ENCODE measurements around the gene PATL2.
"Not testable (repeated sequence)": the region's sequence is repeated elsewhere in the genome, so short reads cannot be mapped to it uniquely, and the experiment has no call there.

Gene PATL2

DNA sequence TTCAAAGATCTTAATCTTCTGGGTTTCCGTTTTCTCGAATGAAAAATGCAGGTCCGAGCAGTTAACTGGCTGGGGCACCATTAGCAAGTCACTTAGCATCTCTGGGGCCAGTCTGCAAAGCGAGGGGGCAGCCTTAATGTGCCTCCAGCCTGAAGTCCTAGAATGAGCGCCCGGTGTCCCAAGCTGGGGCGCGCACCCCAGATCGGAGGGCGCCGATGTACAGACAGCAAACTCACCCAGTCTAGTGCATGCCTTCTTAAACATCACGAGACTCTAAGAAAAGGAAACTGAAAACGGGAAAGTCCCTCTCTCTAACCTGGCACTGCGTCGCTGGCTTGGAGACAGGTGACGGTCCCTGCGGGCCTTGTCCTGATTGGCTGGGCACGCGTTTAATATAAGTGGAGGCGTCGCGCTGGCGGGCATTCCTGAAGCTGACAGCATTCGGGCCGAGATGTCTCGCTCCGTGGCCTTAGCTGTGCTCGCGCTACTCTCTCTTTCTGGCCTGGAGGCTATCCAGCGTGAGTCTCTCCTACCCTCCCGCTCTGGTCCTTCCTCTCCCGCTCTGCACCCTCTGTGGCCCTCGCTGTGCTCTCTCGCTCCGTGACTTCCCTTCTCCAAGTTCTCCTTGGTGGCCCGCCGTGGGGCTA lies at the start of gene PATL2, which contains the start of gene B2M:
PATL2 (minus strand) TSS at position 228 of the 647 bp plus-strand sequence. CDS start 34,833 bp downstream, outside the sequence.
B2M (plus strand) TSS at position 422 of the 647 bp plus-strand sequence; CDS start at position 452, 30 bp downstream.
- DNase-seq = peak; percentile 97

DNA sequence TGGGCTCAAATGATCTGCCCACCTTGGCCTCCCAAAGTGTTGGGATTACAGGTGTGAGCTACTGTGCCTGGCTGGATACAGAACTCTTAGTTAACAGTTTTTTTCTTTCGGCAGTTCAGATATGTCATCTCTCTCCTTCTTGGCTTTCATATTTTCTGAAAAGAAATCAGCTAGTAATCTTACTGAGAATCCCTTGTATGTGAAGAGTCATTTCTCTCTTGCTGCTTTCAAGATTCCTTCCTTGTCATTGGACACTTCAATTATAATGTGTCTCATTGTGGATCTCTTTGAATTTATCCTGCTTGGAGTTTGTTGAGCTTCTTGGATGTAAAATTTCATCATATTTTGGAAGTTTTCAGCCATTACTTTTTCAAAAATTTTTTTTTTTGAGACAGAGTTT lies 42.2 kb upstream of the PATL2 start:
- DNase-seq = no peak

DNA sequence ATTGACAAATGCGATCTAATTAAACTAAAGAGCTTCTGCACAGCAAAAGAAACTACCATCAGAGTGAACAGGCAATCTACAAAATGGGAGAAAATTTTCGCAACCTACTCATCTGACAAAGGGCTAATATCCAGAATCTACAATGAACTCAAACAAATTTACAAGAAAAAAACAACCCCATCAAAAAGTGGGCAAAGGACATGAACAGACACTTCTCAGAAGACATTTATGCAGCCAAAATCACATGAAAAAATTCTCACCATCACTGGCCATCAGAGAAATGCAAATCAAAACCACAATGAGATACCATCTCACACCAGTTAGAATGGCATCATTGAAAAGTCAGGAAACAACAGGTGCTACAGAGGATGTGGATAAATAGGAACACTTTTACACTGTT lies 32.3 kb upstream of the PATL2 start:
- not testable (repeated sequence) for DNase-seq

DNA sequence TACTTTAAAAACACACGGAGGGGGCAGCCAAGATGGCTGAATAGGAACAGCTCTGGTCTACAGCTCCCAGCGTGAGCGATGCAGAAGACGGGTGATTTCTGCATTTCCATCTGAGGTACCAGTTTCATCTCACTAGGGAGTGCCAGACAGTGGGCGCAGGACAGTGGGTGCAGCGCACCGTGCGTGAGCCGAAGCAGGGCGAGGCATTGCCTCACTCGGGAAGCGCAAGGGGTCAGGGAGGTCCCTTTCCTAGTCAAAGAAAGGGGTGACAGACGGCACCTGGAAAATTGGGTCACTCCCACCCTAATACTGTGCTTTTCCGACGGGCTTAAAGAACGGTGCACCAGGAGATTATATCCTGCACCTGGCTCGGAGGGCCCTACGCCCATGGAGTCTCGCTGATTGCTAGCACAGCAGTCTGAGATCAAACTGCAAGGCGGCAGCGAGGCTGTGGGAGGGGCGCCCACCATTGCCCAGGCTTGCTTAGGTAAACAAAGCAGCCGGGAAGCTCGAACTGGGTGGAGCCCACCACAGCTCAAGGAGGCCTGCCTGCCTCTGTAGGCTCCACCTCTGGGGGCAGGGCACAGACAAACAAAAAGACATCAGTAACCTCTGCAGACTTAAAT lies 28.2 kb upstream of the PATL2 start:
- not testable (repeated sequence) for DNase-seq

DNA sequence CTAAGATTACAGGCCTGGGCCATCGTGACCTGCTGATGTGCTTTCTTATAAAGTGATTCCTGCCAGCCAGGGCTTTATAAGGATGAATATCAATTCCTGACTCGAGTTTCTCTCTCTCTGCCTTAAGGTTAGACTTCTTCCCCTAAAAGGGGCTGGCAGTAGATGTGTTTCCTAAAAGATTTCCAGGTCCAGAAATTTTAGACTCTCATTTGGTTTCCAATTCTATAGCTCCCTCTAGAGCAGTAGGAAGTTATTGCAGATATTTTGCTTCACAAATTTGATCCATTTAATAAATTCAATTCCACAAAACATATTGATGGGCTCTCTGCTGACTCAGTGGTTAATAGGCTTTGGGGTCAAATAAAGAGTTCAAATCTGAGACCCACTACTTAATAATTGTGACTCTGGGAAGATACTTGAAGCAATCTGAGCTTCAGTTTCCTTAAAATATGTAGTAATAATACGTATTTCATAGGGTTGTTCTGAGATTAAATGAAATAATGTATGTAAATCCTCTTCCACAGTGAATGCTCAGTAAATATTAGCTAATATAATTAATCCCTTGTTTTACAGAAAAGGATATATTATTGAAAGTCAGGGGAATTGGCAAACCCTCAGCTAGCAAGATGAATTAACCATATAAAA lies 27.3 kb upstream of the PATL2 start:
- DNase-seq = no peak

DNA sequence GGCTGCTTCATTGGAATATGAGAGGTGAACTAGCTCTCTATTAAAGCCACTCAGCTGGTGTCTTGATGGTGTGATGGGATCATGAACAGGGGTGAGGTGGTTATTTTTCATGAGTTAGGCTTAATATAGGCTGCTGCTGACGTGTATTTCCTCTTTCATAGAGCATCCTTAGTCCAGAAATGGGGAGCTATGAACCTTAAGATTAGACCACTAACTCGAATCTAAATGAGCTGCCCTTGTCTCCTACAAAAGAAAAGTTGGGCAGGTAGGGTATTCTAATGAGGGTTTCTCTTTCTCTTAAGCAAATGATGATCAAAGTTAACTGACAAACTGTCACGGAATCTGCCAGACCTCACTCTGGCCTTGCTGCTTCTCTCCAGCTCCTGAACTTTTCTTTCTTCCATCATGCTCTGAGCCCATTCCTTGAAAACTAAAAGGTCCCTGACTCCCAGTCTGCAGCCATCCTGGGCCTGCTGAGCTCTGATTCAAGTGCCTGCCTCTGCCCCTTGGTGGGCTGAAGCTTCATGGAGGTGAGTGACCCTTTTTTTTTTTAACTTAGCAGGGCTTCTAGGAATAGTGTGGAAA lies 25.1 kb upstream of the PATL2 start, which contains the start of gene TRIM69:
TRIM69 (plus strand) TSS at position 348 of the 585 bp plus-strand sequence; CDS start at position 525, 177 bp downstream.
- no peak for DNase-seq

DNA sequence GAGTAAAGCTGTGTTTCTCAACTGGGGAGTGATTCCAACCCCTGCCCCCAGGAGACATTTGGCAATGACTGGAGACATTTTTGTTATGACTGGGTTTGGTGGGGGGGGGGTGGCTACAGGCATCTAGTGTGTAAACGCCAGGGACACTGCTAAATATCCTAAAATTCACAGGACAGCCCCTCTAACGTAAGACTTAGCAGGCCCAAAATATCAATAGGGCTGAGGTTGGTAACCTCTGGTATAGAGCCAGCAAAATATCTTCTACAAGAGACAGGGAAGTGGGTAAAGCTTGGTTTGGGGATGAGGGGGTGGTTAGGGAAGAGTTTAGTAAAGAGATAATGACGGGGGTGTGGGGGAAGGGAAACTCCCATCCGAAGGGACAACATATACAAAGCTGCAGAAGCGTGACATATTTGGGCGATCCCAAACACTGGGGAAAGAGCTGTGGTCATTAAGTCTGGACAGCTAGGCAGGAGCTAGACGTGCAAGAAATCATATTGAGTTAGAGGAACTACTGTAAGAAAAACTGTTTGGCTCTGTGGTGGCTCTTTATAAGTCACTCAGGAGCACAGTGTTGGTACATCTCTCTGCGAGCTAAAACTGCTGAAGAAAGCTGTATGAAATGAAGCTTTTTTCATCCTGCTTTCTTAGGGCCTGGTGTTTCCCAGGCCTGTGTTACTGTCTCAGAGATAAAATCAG lies 24.5 kb upstream of the PATL2 start:
- peak; percentile 53 for DNase-seq

DNA sequence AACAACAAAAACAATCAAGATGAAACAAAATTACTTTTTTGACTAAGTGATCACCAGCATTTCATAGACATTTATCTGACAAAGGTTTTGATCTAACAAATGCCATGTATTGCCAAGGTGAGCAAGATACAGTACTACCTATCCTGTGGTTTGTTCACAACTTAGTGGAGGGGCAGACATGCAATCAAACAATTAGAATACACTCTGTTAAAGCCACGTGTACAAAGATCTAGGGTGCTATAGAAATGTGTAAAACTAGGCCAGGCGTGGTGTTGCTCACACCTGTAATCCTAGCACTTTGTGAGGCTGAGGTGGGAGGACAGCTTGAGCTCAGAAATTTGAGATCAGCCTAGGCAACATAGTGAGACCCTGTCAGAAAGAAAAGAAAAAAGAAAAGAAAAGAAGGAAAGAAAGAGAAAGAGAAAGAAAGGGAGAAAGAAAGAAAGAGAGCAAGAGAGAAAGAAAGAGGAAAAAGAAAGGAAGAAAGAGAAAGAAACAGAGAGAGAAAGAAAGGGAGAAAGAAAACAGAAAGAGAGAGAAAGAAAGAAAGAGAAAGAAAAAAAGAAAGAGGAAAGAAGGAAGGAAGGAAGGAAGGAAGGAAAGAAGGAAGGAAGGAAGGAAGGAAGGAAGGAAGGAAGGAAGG lies 23.8 kb upstream of the PATL2 start:
- no peak for DNase-seq

DNA sequence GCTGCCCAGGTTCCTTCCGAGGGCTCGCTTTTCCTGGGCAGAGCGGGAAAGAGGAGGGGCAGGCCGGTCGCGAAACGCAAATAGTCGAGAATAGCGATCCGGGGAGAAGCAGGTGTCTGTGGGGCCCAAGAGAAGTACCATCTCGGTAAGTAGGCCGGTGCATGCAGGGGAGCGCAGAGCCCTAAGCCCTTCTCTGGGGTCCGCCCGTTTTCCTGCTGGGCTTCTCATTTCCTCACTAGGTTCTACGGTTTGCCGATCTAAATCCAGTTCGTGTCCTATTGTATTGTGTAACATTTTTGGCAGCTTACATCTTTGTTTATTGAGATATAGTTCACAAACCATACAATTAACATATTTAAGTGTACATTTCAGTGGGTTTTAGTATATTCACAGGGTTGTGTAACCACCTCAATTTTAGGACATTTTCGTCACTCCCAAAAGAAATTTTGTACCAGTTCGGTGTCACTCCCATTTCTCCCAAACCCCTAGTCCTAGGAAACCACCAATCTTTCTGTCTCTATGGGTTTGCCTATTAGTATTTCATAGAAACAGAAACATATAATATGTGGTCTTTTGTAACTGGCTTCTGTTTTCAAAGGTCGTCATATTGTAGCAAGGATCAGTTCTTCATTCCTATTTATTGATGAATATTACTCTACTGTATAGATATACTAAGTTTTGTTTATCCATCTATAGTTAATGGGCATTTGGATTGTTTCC lies 18.4 kb upstream of the PATL2 start:
- DNase-seq = peak; percentile 51

DNA sequence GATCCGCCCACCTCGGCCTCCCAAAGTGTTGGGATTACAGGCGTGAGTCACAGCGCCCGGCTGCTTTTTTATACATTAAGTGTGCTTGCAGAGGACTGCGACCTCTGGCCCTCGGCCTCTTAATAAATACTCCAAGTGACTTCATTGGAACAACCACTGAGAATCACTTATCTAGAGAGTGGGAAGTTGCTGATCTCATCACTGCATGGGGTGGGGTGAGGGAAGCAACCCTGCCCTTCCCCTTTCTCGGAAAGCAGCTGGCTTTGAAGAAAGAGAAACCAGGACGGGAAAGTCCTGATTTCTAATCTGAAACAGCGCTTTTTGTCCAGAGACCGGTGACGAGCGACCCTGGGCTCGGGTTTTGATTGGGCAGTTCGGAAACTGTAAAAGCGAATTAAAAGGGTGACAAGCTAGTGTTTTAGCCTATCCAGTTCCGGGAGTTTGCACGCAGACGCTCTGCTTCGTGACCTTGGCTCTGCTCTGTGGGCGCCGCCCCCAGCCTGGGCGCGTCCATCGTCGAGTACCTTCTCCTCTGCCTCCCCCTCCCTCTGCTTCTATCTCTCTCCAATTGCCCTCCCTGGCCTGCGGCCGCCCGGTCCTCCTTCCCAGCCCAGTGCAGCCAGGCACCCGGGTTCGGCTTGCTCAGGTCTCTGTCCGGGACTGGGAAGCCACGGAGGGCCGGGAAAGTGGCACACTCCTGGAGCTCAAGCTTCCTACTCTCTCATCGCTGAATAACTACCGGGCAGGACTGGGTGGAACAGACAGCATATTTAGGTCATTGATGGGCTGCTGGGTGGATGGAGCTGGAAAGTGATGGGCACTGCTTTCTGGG lies 17.7 kb upstream of the PATL2 start:
- peak; percentile 98 for DNase-seq

DNA sequence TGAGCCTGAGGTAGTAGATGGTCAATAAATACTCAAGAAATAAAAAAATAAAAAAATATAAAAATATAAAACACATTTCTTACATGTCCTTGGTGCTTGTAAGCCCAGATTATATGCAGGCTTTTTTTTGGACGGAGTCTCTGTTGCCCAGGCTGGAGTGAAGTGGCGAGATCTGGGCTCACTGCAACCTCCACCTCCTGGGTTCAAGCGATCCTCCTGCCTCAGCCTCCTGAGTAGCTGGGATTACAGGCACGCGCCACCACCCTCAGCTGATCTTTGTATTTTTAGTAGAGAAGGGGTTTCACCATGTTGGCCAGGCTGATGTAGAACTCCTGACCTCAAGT lies 17.1 kb upstream of the PATL2 start:
- DNase-seq = not testable (repeated sequence)

DNA sequence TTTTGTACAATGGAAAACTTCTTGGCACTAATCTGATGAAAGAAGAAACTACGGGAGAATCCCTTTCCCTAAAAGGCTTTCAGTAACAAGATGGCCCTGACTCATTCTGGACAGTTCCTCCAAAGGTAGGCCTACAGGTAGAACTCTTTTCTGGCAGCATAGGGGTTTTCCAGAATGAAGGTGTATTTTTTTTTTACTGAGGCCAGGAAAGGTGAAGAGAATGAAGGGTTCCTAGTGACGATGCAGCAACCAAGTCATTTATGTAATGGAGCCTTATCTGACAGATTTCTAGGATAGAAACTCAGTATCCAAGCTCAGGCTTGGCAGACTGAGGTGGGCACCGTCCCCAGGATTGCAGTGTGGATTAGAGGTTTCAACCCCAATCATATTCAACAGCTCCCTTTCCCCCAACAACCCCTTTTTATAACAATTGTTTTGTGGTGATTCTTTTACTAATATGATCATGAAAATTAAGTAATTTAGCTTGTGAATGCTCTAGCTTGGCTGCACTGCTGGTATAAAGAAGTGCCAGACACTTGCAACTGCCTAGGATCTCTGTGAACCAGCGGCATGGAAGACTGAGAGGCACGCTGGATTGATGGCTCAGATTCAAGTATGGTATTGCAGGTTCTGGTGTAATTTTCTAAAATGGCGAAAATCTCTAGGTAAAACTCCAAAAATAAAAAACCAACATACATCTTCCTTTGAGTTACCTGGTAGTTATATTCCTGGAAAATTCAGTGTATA lies 16.5 kb upstream of the PATL2 start:
- no peak for DNase-seq

DNA sequence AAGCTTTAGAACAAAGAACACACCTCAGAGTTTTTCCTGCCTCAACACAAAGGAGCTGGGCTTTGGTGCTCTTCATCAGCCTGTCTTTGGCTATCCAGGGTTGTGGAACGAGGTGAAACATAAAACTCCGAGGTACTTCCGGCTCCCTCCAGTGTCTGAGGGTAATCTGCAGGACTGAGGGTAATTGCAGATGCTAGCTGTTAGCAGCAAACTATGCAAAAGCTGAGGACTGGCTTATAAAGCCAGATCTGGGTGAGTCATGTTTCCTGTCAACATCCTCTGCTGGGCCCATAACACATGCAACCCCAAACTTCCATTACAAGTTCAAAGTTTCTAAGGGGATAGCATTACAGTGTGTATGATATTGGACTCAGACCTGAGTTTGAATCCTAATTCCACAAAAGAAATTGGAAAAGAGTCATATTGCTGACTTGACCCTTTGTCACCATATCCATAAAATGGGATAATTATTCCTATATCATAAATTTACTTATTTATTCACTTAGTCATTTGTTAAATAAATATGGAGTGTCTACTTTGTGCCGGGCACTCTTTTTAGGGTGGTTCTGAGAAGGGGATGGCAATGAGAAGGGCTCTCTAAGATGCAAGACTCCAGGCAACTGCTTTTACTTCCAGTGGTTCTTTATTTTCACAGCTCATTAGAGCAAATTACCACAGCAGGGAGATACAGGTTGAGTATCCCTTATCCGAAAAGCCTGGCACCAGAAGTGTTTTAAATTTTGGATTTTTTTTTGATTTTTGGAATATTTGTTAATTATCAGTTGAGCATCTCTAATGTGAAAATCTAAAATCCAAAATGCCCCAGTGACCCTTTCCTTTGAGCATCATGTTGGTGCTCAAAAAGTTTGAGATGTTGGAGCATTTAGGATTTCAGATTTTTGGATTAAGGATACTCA lies 15.7 kb upstream of the PATL2 start:
- peak; percentile 88 for DNase-seq

DNA sequence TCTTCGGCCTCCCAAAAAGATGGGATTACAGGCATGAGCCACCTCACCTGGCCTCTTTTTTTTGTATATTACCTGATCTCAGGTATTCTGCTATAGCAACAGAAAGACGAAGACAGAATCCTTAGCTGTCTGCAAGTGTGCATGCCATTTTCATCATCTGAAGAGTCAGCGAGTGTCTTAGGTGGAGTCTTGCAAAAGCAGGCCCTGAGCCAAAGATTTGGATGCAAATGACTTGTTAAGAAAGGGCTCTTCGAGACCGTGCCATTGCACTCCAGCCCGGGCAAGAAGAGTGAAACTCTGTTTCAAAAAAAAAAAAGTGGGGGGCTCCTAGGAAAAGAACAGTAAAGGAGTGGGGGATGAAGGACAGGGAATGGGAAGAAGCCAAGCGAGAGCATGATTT lies 15.0 kb upstream of the PATL2 start:
- no peak for DNase-seq

DNA sequence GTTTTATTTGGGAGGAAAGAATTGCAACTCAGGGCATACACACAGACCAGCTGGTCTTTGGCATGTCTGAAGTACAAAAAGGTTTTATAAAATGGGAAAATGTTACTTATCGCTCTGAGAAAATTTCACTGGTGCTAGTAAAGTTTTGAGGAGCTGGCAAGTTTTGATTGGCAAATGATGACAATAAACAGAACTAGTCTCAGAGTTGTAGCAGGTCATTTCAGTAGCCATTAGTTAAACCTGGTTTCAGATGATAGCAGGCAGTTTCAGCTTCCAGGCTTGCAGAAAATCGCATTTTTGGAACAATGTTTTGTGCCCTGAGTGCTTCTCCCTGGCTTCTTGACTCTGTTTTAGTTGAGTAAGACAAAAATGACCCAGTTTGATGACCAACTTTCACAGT lies 10.9 kb upstream of the PATL2 start:
- no peak for DNase-seq

DNA sequence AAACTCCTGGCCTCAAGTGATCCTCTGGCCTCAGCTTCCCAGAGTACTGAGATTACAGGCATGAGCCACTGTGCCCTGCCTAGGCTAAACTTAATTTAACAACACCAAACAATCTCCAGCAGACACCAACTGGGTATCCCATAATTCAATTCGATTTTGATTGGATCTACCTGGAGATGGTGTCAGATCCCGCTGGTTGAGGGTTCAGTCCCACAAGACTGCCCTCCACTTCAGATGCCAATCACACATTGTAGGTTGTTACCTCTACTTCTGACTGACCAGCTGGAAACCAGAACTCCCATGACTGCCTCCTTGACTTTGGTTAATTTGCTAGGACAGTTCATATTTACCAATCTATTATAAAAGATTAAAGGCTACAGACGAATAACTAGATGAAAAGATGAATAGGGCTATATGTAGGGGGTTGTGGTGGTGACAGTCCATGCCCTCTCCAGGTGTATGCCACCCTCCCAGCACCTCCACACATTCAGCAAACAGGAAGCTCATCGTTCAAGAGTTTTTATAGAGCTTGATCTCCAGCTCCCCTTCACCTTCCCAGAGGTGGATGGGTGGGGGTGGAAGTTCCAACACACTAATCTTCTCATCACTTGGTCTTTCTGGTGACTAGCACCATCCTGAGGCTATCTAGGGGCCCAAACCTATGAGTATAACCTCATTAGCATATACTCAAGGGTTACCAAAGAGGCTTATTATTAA lies 9.5 kb upstream of the PATL2 start:
- DNase-seq = peak; percentile 44

DNA sequence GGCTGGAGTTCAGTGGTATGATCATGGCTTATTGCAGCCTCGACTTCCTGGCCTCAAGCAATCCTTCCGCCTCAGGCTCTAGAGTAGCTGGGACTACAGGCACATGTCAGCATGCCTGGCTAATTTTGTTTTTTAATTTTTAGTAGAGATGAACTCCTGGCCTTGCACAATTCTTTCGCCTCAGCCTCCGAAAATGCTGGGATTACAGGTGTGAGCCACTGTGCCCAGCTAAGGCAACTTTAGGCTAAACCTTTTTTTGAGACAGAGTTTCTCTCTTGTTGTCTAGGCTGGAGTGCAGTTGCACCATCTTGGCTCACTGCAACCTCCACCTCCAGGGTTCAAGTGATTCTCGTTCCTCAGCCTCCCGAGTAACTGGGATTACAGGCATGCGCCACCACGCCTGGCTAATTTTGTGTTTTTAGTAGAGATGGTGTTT lies 8.9 kb upstream of the PATL2 start:
- DNase-seq = not testable (repeated sequence)

DNA sequence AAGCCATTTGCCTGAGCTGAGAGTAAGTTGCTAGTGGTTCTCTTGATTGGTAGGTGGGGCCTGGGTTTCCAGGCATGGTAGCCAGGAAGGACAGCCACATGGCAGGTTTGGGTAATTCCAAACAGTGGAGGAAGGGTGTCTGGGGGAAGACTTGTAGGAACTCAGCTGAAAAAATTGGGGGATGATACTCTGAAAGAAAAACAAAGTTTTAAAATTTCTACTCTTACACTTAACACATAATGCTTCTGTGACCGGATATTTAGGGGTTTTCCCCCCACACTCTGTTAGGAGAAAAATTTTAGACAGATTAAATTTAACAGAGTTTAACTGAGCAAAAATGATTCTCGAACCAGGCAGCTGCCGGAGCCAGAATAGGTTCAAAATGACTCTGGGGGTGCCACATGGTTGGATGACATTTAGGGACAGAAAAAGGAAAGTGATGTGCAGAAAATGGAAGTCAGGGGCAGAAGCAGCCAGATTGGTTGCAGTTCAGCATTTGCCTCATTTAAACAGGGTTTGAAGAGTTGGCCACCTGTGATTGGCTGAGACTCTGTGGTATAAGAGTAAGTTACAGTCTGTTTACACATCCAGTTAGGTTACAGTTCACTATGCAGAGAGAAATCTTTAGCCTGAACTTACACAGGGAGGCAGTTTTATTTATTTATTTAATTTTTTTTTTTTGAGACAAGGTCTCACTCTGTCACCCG lies 8.3 kb upstream of the PATL2 start:
- peak; percentile 74 for DNase-seq

Data from CD4-positive, alpha-beta T cell treated with Interleukin-15 for 1 hour (primary cell).